ENCODE measurements around the gene SLAMF9. TPM values are rescaled to one million over a fixed set of nuclear protein-coding genes. Genes with fewer than 3 reads are reported as not detected.

The SLAMF9 gene
- total RNA-seq (not detected), polyA plus RNA-seq (ENCODE audit: insufficient read length in 2 of 2) (not detected)
- long read RNA-seq, donor 1 = 0 reads
- long read RNA-seq, donor 2 = 0 reads
- long read RNA-seq, donor 3 = 0 reads
- long read RNA-seq, donor 4 = 0 reads

DNA sequence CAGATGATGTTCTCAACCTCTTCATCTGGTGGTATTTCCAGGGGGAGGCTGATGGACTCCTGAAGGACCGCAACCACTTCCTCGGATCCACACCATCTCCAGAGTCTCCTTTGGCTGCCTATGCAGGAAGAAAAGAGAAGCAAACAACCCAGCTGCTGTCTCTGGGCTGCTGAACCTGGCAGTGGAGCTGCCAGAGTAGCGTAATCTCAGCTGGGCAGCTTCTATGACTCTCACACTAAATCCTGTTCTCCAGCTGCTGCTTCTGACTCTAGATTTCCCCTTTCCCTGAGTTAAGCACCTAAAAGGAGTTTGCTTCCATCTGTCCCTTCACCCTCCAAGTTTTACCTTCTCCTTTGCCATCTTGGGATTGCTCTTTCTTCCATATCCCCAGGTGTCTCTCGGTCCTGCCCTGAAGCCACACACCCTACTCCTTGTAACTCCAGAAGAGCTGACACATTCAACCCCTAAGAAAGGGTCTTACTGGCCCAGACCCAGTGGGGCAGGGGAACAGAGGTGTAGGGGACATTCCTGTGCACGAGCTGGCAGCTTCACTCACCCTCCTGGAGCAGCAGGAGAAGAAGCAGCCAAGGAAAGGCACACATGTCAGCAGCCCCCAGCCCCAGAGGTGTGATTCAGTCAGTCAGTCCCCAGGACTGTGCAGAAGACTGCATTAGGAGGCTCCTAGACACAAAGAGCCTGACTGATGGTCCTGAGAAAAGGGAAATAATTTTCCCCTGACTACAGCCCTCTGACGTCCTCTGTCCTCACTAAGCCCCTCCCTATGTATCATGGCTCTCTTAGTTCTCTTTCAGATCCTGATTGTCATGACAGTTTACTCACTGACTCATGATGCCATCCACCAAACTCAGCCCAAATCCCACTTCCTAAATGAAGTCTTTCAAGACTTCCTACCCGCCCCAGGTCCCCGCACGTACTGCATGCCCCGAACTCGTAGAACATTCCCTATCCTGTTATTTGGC is at the start of gene SLAMF9:
Gene SLAMF9 (minus strand): TSS at position 702 of the 980 bp plus-strand sequence. CDS start 100 bp downstream, at position 602.
- Histone ChIP-seq H3K9me3 (ENCODE audit: control insufficient read depth, insufficient read depth, low read length) (no peaks in the 10 kb centered on the region), H3K36me3 (ENCODE audit: control insufficient read depth, insufficient read depth, low read length) (no peaks in the 10 kb centered on the region), H3K4me3 (ENCODE audit: low read depth, low read length) (no peak within 1 kb of the TSS), H3K27ac (ENCODE audit: low read depth, low read length) (no peak within 1 kb of the TSS), H3K4me1 (ENCODE audit: control insufficient read depth, insufficient read depth, low read length) (peaks cover 4% of the 10 kb centered on the region), H3K27me3 (ENCODE audit: control insufficient read depth, insufficient read depth, low read length) (no peaks in the 10 kb centered on the region)
- DNase-seq (ENCODE audit: low read depth in 4 of 6, low spot score in 6 of 6) = no peak
- WGBS (ENCODE audit: insufficient coverage) = 72% methylated on average over 5 of the region's 11 CpGs

DNA sequence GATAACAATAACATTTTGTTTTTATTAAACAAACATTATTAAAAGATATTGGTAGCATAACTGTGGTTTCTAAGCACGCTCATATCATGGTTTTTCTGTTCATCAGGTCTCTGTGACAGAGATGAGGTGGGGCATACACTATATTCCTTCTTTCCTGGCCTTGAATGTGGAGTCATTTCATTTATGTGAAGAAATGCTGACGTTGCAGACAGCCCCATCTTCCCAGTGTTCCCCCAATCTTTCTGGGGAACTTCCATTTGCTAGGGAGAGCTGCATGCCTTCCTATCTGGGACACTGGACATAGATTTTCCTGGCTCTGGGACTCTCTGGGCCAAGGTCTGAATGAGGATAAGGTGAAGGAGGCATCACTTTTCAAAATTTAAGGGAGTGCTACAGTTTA is 47.4 kb upstream of the SLAMF9 start:
- Histone ChIP-seq H3K9me3 (ENCODE audit: control insufficient read depth, insufficient read depth, low read length) (no peaks in the 10 kb centered on the region), H3K36me3 (ENCODE audit: control insufficient read depth, insufficient read depth, low read length) (no peaks in the 10 kb centered on the region)
- 80% methylated on average over 1 of the region's 2 CpGs for WGBS (ENCODE audit: insufficient coverage)

DNA sequence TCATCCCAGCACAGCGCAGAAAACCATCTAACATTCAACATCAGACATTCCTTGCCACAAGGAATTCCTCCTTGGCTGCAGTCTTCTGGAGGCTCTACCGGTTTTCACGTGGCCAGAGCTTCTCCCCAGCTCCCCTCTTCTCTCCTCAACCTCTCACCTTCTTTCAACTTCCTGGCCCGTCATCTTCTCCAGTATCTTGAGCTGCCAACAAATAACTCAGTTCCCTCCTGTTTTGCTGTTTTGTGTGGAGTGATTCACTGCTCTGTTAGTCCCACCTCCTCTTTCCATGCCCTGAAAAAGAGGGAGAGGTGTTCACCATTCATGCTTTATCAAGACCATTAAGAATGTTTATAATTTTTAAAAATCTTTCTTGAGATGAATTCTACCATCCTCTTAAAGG is 45.2 kb upstream of the SLAMF9 start:
- Histone ChIP-seq H3K36me3 (ENCODE audit: control insufficient read depth, insufficient read depth, low read length) (no peaks in the 10 kb centered on the region), H3K27me3 (ENCODE audit: control insufficient read depth, insufficient read depth, low read length) (no peaks in the 10 kb centered on the region), H3K4me1 (ENCODE audit: control insufficient read depth, insufficient read depth, low read length) (no peaks in the 10 kb centered on the region), H3K27ac (ENCODE audit: low read depth, low read length) (no peak overlapping the region), H3K4me3 (ENCODE audit: low read depth, low read length) (no peak overlapping the region), H3K9me3 (ENCODE audit: control insufficient read depth, insufficient read depth, low read length) (no peaks in the 10 kb centered on the region)
- 84% methylated on average over 3 of the region's 4 CpGs for WGBS (ENCODE audit: insufficient coverage)
- DNase-seq (ENCODE audit: low read depth in 4 of 6, low spot score in 6 of 6) = no peak

More for the DNA sequence above, 47.4 kb upstream of the SLAMF9 start:
- DNase-seq (ENCODE audit: low read depth in 4 of 6, low spot score in 6 of 6) = no peak
- Histone ChIP-seq H3K4me1 (ENCODE audit: control insufficient read depth, insufficient read depth, low read length) (no peaks in the 10 kb centered on the region), H3K27ac (ENCODE audit: low read depth, low read length) (no peak overlapping the region), H3K4me3 (ENCODE audit: low read depth, low read length) (no peak overlapping the region), H3K27me3 (ENCODE audit: control insufficient read depth, insufficient read depth, low read length) (no peaks in the 10 kb centered on the region)

DNA sequence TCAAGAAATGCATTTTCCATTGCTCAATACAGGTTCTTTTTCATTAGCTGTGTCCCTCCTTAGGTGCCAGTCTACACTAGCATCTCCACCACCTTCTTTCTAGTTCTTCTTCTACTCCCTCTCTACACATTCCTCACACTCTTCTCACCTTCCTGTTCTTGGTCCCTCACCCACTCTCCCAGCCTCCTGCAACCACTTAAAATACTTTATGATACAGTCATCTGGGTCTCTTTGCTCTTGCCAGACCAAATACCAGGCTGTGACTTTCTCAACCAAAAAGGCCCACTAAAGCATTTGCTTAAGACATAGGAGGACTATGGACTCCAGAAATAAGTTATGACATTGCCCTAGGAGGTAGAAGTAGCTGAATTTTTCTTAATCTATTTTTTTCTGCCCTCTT is 42.6 kb upstream of the SLAMF9 start:
- DNase-seq (ENCODE audit: low read depth in 4 of 6, low spot score in 6 of 6) = no peak
- H3K4me1 ChIP-seq (ENCODE audit: control insufficient read depth, insufficient read depth, low read length) = no peaks in the 10 kb centered on the region

DNA sequence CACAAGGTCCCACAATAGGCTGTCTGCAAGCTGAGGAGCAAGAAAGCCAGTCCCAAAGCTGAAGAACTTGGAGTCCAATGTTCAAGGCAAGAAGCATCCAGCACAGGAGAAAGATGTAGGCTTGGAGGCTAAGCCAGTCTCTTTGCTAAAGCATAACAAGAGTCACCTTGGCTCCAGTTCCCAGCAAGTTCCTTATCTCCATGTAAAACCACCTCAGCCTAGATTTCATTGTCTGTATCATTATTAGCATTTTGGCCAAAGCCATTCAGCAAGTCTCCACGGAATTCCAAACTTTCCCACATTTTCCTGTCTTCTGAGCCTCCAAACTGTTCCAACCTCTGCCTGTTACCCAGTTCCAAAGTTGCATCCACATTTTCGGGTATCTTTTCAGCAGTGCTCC is 40.9 kb upstream of the SLAMF9 start:
- Histone ChIP-seq H3K27me3 (ENCODE audit: control insufficient read depth, insufficient read depth, low read length) (no peaks in the 10 kb centered on the region), H3K27ac (ENCODE audit: low read depth, low read length) (no peak overlapping the region), H3K4me3 (ENCODE audit: low read depth, low read length) (no peak overlapping the region), H3K9me3 (ENCODE audit: control insufficient read depth, insufficient read depth, low read length) (no peaks in the 10 kb centered on the region), H3K36me3 (ENCODE audit: control insufficient read depth, insufficient read depth, low read length) (no peaks in the 10 kb centered on the region), H3K4me1 (ENCODE audit: control insufficient read depth, insufficient read depth, low read length) (no peaks in the 10 kb centered on the region)
- WGBS (ENCODE audit: insufficient coverage) = 80% methylated on average over 1 of the region's 2 CpGs
- no peak for DNase-seq (ENCODE audit: low read depth in 4 of 6, low spot score in 6 of 6)

More for the DNA sequence above, 42.6 kb upstream of the SLAMF9 start:
- Histone ChIP-seq H3K9me3 (ENCODE audit: control insufficient read depth, insufficient read depth, low read length) (no peaks in the 10 kb centered on the region), H3K27me3 (ENCODE audit: control insufficient read depth, insufficient read depth, low read length) (no peaks in the 10 kb centered on the region), H3K27ac (ENCODE audit: low read depth, low read length) (no peak overlapping the region), H3K4me3 (ENCODE audit: low read depth, low read length) (no peak overlapping the region), H3K36me3 (ENCODE audit: control insufficient read depth, insufficient read depth, low read length) (no peaks in the 10 kb centered on the region)

DNA sequence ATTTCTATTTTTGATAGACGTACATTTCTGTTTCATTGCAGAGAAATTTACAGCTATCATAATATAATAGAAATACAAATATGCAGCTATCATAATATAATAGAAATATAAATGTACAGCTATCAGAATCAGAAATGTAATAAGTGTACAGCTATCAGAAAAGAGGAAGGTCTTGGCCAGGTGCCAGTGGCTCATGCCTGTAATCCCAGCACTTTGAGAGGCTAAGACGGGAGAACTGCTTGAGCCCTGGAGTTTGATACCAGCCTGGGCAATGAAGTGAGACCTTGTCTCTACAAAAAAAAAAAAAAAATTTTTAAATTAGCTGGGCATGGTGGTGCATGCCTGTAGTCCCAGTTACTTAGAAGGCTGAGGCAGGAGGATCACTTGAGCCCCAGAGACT is 39.9 kb upstream of the SLAMF9 start:
- 43% methylated on average over 1 of the region's 2 CpGs for WGBS (ENCODE audit: insufficient coverage)
- no peak overlapping the region for H3K4me3 ChIP-seq (ENCODE audit: low read depth, low read length)
- no peaks in the 10 kb centered on the region for H3K36me3 ChIP-seq (ENCODE audit: control insufficient read depth, insufficient read depth, low read length)
- DNase-seq (ENCODE audit: low read depth in 4 of 6, low spot score in 6 of 6) = no peak
- H3K27me3 ChIP-seq (ENCODE audit: control insufficient read depth, insufficient read depth, low read length) = no peaks in the 10 kb centered on the region
- no peaks in the 10 kb centered on the region for H3K9me3 ChIP-seq (ENCODE audit: control insufficient read depth, insufficient read depth, low read length)
- H3K27ac ChIP-seq (ENCODE audit: low read depth, low read length) = no peak overlapping the region
- H3K4me1 ChIP-seq (ENCODE audit: control insufficient read depth, insufficient read depth, low read length) = no peaks in the 10 kb centered on the region

DNA sequence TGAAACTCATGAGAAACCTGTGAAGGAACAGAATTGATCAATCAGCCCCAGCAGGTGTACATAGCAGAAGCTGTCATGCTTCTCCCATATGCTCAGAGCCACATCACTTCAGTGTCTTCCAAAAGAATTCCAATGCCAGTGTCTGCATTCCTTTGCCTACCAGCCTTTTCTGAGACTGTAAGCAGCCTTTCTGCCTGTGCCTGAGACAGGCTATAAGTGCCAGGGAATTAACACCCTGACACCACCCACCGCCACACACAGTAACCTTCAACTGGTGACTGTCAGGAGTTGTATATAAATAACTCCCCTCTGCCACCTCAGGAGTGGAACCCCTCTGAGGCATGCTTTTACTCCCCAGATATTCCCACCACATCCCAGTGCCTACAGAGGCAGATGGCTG is 38.1 kb upstream of the SLAMF9 start:
- WGBS (ENCODE audit: insufficient coverage) = no CpG with 5 or more reads among the region's 1 CpG
- H3K4me1 ChIP-seq (ENCODE audit: control insufficient read depth, insufficient read depth, low read length) = no peaks in the 10 kb centered on the region

DNA sequence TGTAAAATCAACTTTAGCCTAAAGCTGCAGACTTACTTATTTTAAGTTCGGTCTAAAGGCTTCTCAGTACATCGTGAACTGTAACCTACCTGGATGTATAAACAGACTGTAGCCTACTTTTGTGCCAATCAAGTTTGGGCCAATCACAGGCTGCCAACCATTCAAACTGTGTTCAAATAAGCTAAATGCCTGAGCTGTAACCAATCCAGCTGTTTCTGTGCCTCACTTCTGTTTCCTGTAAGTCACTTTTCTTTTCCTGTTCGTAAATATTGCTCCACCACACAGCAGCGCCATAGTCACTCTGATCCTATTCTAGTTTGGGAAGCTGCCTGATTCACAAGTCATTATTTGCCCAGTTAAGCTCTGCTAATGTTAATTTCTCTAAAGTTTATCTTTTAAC is 37.5 kb upstream of the SLAMF9 start:
- no peak for DNase-seq (ENCODE audit: low read depth in 4 of 6, low spot score in 6 of 6)
- Histone ChIP-seq H3K4me1 (ENCODE audit: control insufficient read depth, insufficient read depth, low read length) (no peaks in the 10 kb centered on the region), H3K27me3 (ENCODE audit: control insufficient read depth, insufficient read depth, low read length) (no peaks in the 10 kb centered on the region), H3K9me3 (ENCODE audit: control insufficient read depth, insufficient read depth, low read length) (no peaks in the 10 kb centered on the region), H3K36me3 (ENCODE audit: control insufficient read depth, insufficient read depth, low read length) (no peaks in the 10 kb centered on the region), H3K27ac (ENCODE audit: low read depth, low read length) (no peak overlapping the region), H3K4me3 (ENCODE audit: low read depth, low read length) (no peak overlapping the region)
- WGBS (ENCODE audit: insufficient coverage) = 75% methylated on average over 2 of the region's 4 CpGs

More for the DNA sequence above, 38.1 kb upstream of the SLAMF9 start:
- H3K36me3 ChIP-seq (ENCODE audit: control insufficient read depth, insufficient read depth, low read length) = no peaks in the 10 kb centered on the region
- no peaks in the 10 kb centered on the region for H3K9me3 ChIP-seq (ENCODE audit: control insufficient read depth, insufficient read depth, low read length)
- no peak overlapping the region for H3K4me3 ChIP-seq (ENCODE audit: low read depth, low read length)
- no peak overlapping the region for H3K27ac ChIP-seq (ENCODE audit: low read depth, low read length)
- DNase-seq (ENCODE audit: low read depth in 4 of 6, low spot score in 6 of 6) = peak in 2 of 6 donors; percentile 12 to 51
- H3K27me3 ChIP-seq (ENCODE audit: control insufficient read depth, insufficient read depth, low read length) = no peaks in the 10 kb centered on the region

DNA sequence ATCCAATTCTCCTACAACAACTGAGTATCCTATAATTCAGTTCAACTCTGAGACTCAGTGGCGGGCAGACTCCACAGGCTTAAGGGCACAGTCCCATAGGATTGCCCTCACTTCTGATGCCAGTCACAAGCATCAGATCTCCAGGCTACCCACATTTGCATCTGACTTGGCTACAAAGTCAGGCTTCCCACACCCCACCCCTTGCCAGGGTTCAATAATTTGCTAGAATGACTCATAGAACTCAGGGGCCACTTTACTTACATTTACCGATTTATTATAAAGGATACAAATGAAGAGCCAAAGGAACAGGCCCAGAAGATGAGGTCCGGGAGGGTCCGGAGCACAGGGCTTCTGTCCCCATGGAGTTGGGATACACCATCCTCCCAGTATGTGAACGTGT is 36.0 kb upstream of the SLAMF9 start:
- DNase-seq (ENCODE audit: low read depth in 4 of 6, low spot score in 6 of 6) = no peak
- Histone ChIP-seq H3K9me3 (ENCODE audit: control insufficient read depth, insufficient read depth, low read length) (no peaks in the 10 kb centered on the region), H3K4me3 (ENCODE audit: low read depth, low read length) (no peak overlapping the region), H3K27ac (ENCODE audit: low read depth, low read length) (no peak overlapping the region), H3K27me3 (ENCODE audit: control insufficient read depth, insufficient read depth, low read length) (no peaks in the 10 kb centered on the region), H3K4me1 (ENCODE audit: control insufficient read depth, insufficient read depth, low read length) (no peaks in the 10 kb centered on the region), H3K36me3 (ENCODE audit: control insufficient read depth, insufficient read depth, low read length) (no peaks in the 10 kb centered on the region)
- WGBS (ENCODE audit: insufficient coverage) = 100% methylated on average over 4 of the region's 5 CpGs

DNA sequence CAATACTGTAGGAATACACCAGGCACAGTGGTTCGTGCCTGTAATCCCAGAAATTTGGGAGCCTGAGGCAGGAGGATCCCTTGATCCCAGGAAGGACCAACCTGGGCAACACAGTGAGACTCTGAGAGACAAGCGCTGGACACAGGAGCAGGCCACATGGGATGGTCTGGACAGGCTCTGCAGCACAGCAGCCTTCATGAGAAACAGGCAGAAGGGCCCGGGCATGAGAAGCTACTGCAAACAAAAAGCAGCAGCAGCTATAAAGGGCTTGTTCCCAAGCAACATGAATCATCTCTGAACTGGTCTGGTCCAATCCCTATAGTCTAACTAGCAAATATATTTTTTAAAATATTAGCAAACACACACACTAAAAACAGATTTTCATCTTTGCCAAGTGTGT is 35.5 kb upstream of the SLAMF9 start:
- no peaks in the 10 kb centered on the region for H3K4me1 ChIP-seq (ENCODE audit: control insufficient read depth, insufficient read depth, low read length)
- H3K27ac ChIP-seq (ENCODE audit: low read depth, low read length) = no peak overlapping the region
- H3K36me3 ChIP-seq (ENCODE audit: control insufficient read depth, insufficient read depth, low read length) = no peaks in the 10 kb centered on the region
- DNase-seq (ENCODE audit: low read depth in 4 of 6, low spot score in 6 of 6) = no peak
- no peaks in the 10 kb centered on the region for H3K27me3 ChIP-seq (ENCODE audit: control insufficient read depth, insufficient read depth, low read length)
- no peak overlapping the region for H3K4me3 ChIP-seq (ENCODE audit: low read depth, low read length)
- 72% methylated on average over 3 of the region's 3 CpGs for WGBS (ENCODE audit: insufficient coverage)
- H3K9me3 ChIP-seq (ENCODE audit: control insufficient read depth, insufficient read depth, low read length) = no peaks in the 10 kb centered on the region

Data from spinal cord (tissue), 10 donors.